Fibroblast of skin of right biceps (primary cell): ENCODE results near the gene DPH3.

Experiments used
- DNase-seq: peaks from one replicate; pipeline ENCODE4 v3.0.0-alpha.2; 2013

Gene DPH3

GRCh38 chr3:16290007-16290826 is 25.5 kb upstream of the DPH3 start:
- DNase-seq = peak; percentile 52

- no peak for DNase-seq
These were observed 24.6 kb upstream of the DPH3 start for GRCh38 chr3:16289144-16289889.

GRCh38 chr3:16288664-16289063 is 23.9 kb upstream of the DPH3 start:
- no peak for DNase-seq

GRCh38 chr3:16286751-16287543 is 22.2 kb upstream of the DPH3 start:
- no peak for DNase-seq

- DNase-seq = no peak
These were observed 21.4 kb upstream of the DPH3 start for GRCh38 chr3:16286161-16286560.

- no peak for DNase-seq
These were observed 19.9 kb upstream of the DPH3 start for GRCh38 chr3:16284633-16285032.

GRCh38 chr3:16280671-16281070 is 15.9 kb upstream of the DPH3 start:
- DNase-seq = peak; percentile 54

GRCh38 chr3:16279010-16279801 is 14.5 kb upstream of the DPH3 start:
- DNase-seq = no peak

- peak; percentile 19 for DNase-seq
These were observed 12.7 kb upstream of the DPH3 start for GRCh38 chr3:16277471-16277870.

- no peak for DNase-seq
These were observed 9.1 kb upstream of the DPH3 start for GRCh38 chr3:16273867-16274266.

- no peak for DNase-seq
These were observed 7.8 kb upstream of the DPH3 start for GRCh38 chr3:16272588-16272987.

GRCh38 chr3:16270855-16271254 is 6.1 kb upstream of the DPH3 start:
- no peak for DNase-seq

GRCh38 chr3:16266714-16267113 is 2.0 kb upstream of the DPH3 start:
- DNase-seq = no peak

- DNase-seq = no peak
These were observed 678 bp upstream of the DPH3 start for GRCh38 chr3:16265455-16265786.

GRCh38 chr3:16264174-16264707 is 502 bp downstream of the DPH3 start:
- peak; percentile 12 for DNase-seq

- DNase-seq = no peak
These were observed 2.6 kb downstream of the DPH3 start for GRCh38 chr3:16262174-16262573.

- no peak for DNase-seq
These were observed 4.7 kb downstream of the DPH3 start for GRCh38 chr3:16260046-16260445.

GRCh38 chr3:16258866-16259265 is 5.9 kb downstream of the DPH3 start:
- DNase-seq = no peak

GRCh38 chr3:16258177-16258576 is 6.6 kb downstream of the DPH3 start:
- no peak for DNase-seq

GRCh38 chr3:16257309-16257708 is 7.4 kb downstream of the DPH3 start:
- DNase-seq = no peak

GRCh38 chr3:16255726-16256125 is 9.0 kb downstream of the DPH3 start:
- DNase-seq = no peak

- no peak for DNase-seq
These were observed 9.4 kb downstream of the DPH3 start for GRCh38 chr3:16255326-16255725.

- DNase-seq = no peak
These were observed 9.8 kb downstream of the DPH3 start for GRCh38 chr3:16254916-16255315.
